Testis (tissue), 3 donors: ENCODE results near the gene CASP5. TPM values are rescaled to one million over a fixed set of nuclear protein-coding genes. Genes with fewer than 3 reads are reported as not detected.

Experiments used
- DNase-seq: peaks from one replicate; pipeline ENCODE4 v3.0.0-alpha.2; 2019
- H3K27ac ChIP-seq, 2 donors: fragments of 200-600 bp; sonication (generic); one replicate each; pipeline ENCODE4 v1.5.1; 2019
- H3K27me3 ChIP-seq: fragments of 200-600 bp; sonication (generic); one replicate; pipeline ENCODE4 v1.5.1; 2019
- H3K36me3 ChIP-seq: fragments of 200-600 bp; sonication (generic); one replicate; pipeline ENCODE4 v1.5.1; 2017; ENCODE audit warnings: low read depth; ENCODE audit errors: missing control alignments
- H3K4me1 ChIP-seq: fragments of 200-600 bp; sonication (generic); one replicate; pipeline ENCODE4 v1.5.1; 2019
- H3K4me3 ChIP-seq, 2 donors: fragments of 200-600 bp; sonication (generic); one replicate each; pipeline ENCODE4 v1.5.1; 2017 to 2019
- H3K9me3 ChIP-seq: fragments of 200-600 bp; sonication (generic); one replicate; pipeline ENCODE4 v1.5.1; 2017
- POLR2A ChIP-seq: fragments of 450-650 bp; IDR thresholded peaks from one replicate; pipeline ENCODE4 v1.6.1; 2017; ENCODE audit warnings: antibody characterized with exemption, mild to moderate bottlenecking, moderate library complexity
- WGBS, 2 donors: methylation state at CpG; one replicate each; pipeline ENCODE4 v1.1.5; 2018; 5-methylcytosine and 5-hydroxymethylcytosine counted together
- intact Hi-C: fragments of 100-400 bp; cut with DNase I; formaldehyde crosslinking; loops from one replicate; pipeline ENCODE4 v1.15.1; 2023; ENCODE audit warnings: low total_unique reads
- polyA plus RNA-seq: library from polyadenylated mRNA; stranded (reverse); fragments of 350-450 nt; fragmentation: Illumina TruSeq; extraction: RNeasy Lipid Tissue Mini Kit (QIAGEN cat#74804); gene quantifications from one replicate; pipeline ENCODE4 v1.2.3, GENCODE V29; 2014; ENCODE audit warnings: low read depth, low replicate concordance; ENCODE audit not compliant: insufficient read depth
- total RNA-seq, 2 donors: library from RNA; depleted of rRNA; stranded (reverse); fragments of >200 nt; gene quantifications; one replicate each; pipeline ENCODE4 v1.2.3, GENCODE V29; 2016
- TF ChIP-seq, protein P1 (sequence below), 3 experiments: fragments of 450-650 bp in 2 of 3; fragments of 200-600 bp in 1 of 3; sonication (generic) in 1 of 3; IDR thresholded peaks; one replicate each; pipeline ENCODE4 v1.5.1; 2016 to 2019; ENCODE audit warnings: antibody characterized with exemption in 3 of 3, mild to moderate bottlenecking in 2 of 3, moderate library complexity in 1 of 3

CASP5 gene
- total and polyA plus RNA-seq, 3 donors from 2014 or later: 0.37 TPM; not detected in 2

DNA sequence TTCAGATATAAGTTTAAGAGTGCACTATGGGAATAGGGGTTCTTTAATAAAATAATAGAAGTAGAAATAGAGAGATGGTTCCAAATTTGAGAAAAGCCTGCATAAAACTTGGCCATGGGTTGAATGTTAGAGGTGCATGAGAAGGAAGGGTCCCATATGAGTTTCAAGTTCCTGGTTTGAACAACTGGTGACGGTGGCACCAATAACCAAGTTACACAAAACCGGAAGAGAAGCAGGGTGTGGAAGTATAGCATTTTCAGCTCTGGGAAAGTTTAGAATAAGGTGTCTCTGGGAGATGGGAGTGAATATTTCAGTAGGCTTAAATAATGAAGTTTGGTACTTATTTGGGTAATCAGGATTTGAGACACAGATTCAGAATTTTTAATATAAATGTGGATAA lies 9.5 kb upstream of the CASP5 start:
- 91 to 93% methylated on average over 2 of the region's 2 CpGs for WGBS, 2 donors
- intact Hi-C loops: no loop called here
- H3K4me1 ChIP-seq: no peaks in the 10 kb centered on the region
- H3K36me3 ChIP-seq: no peaks in the 10 kb centered on the region
- no peaks in the 10 kb centered on the region for H3K27me3 ChIP-seq
- DNase-seq: no peak
- H3K27ac ChIP-seq: no peak overlapping the region
- H3K9me3 ChIP-seq: no peaks in the 10 kb centered on the region
- H3K4me3 ChIP-seq: no peak overlapping the region
- TF ChIP-seq, protein P1, sequence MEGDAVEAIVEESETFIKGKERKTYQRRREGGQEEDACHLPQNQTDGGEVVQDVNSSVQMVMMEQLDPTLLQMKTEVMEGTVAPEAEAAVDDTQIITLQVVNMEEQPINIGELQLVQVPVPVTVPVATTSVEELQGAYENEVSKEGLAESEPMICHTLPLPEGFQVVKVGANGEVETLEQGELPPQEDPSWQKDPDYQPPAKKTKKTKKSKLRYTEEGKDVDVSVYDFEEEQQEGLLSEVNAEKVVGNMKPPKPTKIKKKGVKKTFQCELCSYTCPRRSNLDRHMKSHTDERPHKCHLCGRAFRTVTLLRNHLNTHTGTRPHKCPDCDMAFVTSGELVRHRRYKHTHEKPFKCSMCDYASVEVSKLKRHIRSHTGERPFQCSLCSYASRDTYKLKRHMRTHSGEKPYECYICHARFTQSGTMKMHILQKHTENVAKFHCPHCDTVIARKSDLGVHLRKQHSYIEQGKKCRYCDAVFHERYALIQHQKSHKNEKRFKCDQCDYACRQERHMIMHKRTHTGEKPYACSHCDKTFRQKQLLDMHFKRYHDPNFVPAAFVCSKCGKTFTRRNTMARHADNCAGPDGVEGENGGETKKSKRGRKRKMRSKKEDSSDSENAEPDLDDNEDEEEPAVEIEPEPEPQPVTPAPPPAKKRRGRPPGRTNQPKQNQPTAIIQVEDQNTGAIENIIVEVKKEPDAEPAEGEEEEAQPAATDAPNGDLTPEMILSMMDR (IDR thresholded peaks at IDR 0.05): no peak
- TF ChIP-seq POLR2A: no peak

DNA sequence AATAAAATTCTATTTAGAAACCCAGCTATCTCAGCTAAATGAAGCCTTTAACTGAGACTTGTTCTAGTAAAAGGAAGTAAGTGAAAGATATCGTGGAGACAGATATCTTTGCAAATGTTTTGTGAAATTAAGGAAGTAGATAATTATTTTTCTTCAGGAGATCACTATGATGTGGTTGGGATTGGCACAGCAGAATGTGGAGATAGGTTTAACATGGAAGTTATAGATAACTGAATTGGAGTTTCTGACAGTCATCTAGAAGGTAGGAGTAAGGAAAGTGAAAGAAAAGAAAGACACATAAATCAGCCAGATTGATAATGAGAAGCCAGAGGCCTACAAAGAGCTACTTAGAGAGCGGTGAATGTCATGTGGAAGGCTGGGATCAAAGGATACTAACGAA lies 4.7 kb upstream of the CASP5 start:
- WGBS, 2 donors: 60 to 74% methylated on average over 3 of the region's 3 CpGs
- no peaks in the 10 kb centered on the region for H3K36me3 ChIP-seq

DNA sequence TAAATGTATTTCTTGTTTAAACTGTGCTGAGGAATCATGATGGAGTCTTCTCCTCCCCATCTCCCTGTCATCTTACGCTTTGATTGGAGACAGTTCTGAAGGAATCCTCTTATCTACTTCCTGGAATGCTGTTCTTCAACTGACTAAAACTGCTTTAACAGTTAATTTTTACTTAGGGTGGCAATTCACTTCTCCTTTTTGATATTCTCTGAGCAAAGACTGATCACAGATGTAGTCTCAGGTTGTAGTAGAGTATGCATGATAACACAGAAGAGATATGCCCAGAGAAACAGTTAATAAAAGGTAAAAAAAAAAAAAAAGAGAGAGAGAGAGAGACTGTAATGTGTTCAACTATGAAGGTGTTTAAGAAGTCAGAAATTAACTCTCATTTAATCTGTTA lies 1.4 kb upstream of the CASP5 start:
- WGBS, 2 donors: 51 to 64% methylated on average over 1 of the region's 1 CpG
- no peak for DNase-seq
- TF ChIP-seq, protein P1 (IDR thresholded peaks at IDR 0.05): no peak
- TF ChIP-seq POLR2A: no peak
- Histone ChIP-seq H3K9me3 (no peaks in the 10 kb centered on the region), H3K4me1 (no peaks in the 10 kb centered on the region), H3K27ac (no peak overlapping the region), H3K4me3 (no peak overlapping the region), H3K27me3 (no peaks in the 10 kb centered on the region), H3K36me3 (no peaks in the 10 kb centered on the region)
- intact Hi-C loops: no loop called here

More for the DNA sequence above, 4.7 kb upstream of the CASP5 start:
- H3K27me3 ChIP-seq: no peaks in the 10 kb centered on the region
- H3K27ac ChIP-seq: no peak overlapping the region
- DNase-seq: no peak
- intact Hi-C loops: no loop called here
- no peaks in the 10 kb centered on the region for H3K4me1 ChIP-seq
- TF ChIP-seq, protein P1 (IDR thresholded peaks at IDR 0.05): no peak
- no peak for TF ChIP-seq POLR2A
- no peaks in the 10 kb centered on the region for H3K9me3 ChIP-seq
- no peak overlapping the region for H3K4me3 ChIP-seq

GRCh38 chr11:105022527-105022926 lies 441 bp downstream of the CASP5 start:
- H3K27ac ChIP-seq: no peak overlapping the region
- no peak for DNase-seq
- 25 to 33% methylated on average over 2 of the region's 2 CpGs for WGBS, 2 donors
- H3K9me3 ChIP-seq: no peaks in the 10 kb centered on the region
- TF ChIP-seq, protein P1 (IDR thresholded peaks at IDR 0.05): no peak
- no peak for TF ChIP-seq POLR2A
- H3K4me3 ChIP-seq: no peak overlapping the region
- no peaks in the 10 kb centered on the region for H3K36me3 ChIP-seq
- H3K27me3 ChIP-seq: no peaks in the 10 kb centered on the region
- H3K4me1 ChIP-seq: no peaks in the 10 kb centered on the region
- intact Hi-C loops: no loop called here

DNA sequence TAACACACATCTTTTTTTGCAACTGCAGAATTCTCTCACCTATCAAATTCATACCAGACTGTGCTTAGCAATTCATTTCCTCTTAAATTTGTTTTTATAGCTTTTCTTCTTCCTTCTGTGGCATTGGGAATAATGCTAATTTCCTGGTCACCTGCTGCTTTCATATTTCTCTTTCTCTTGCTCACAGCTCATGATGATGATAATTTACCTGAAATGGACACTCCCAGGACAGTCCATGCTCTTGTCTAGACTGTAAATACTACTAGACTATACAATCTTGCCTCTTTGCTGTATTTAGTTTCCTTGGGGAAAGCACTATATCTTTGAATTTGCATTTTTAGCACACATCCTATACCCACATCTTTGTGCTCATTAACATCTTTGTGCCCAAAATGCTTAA lies 15.5 kb downstream of the CASP5 start:
- Histone ChIP-seq H3K9me3 (no peaks in the 10 kb centered on the region), H3K36me3 (no peaks in the 10 kb centered on the region), H3K27ac (no peak overlapping the region), H3K27me3 (no peaks in the 10 kb centered on the region), H3K4me1 (no peaks in the 10 kb centered on the region), H3K4me3 (no peak overlapping the region)
- intact Hi-C loops: no loop called here
- TF ChIP-seq POLR2A: no peak
- TF ChIP-seq, protein P1 (IDR thresholded peaks at IDR 0.05): no peak
- DNase-seq: no peak
